CD14-positive monocyte (primary cell): Measurements from ENCODE around the gene ZNF174. TPM values are rescaled to one million over a fixed set of nuclear protein-coding genes. Genes with fewer than 3 reads are reported as not detected.

Source experiments
- DNase-seq, 3 donors: peaks; one replicate each; pipeline ENCODE4 v3.0.0-alpha.2; 2011 to 2022
- H2AFZ ChIP-seq: 2 replicates; pipeline ENCODE4 v1.6.0; 2012; ENCODE audit warnings: mild to moderate bottlenecking, low read depth, low read length, inconsistent platforms; ENCODE audit not compliant: insufficient read depth, poor library complexity, severe bottlenecking
- H3K27ac ChIP-seq, 2 donors: 1 replicate in 1 of 2; 2 replicates in 1 of 2; pipeline ENCODE4 v1.5.1; 2012 to 2013; ENCODE audit warnings: low read length in 2 of 2, control low read depth in 1 of 2, inconsistent platforms in 1 of 2, low read depth in 1 of 2, mild to moderate bottlenecking in 1 of 2
- H3K27me3 ChIP-seq, 2 donors: one replicate each; pipeline versions ENCODE4 v1.6.0 to v1.6.1; 2011 to 2013; ENCODE audit warnings: low read length in 2 of 2; ENCODE audit not compliant: control insufficient read depth in 2 of 2, insufficient read depth in 2 of 2
- H3K36me3 ChIP-seq, 2 donors: replicated peaks in 1 of 2; 1 replicate in 1 of 2; 2 replicates in 1 of 2; pipeline versions ENCODE4 v1.5.1 to v1.6.1; 2012 to 2013; ENCODE audit warnings: low read length in 2 of 2, control low read depth in 1 of 2, inconsistent platforms in 1 of 2, mild to moderate bottlenecking in 1 of 2; ENCODE audit not compliant: insufficient read depth in 2 of 2, control insufficient read depth in 1 of 2
- H3K4me1 ChIP-seq, 2 donors: 1 replicate in 1 of 2; 2 replicates in 1 of 2; pipeline versions ENCODE4 v1.5.1 to v1.6.1; 2012 to 2013; ENCODE audit warnings: low read length in 2 of 2, control low read depth in 1 of 2, inconsistent platforms in 1 of 2, mild to moderate bottlenecking in 1 of 2, moderate library complexity in 1 of 2; ENCODE audit not compliant: insufficient read depth in 2 of 2, control insufficient read depth in 1 of 2
- H3K4me2 ChIP-seq: replicated peaks from 2 replicates; pipeline ENCODE3; 2012; ENCODE audit warnings: low read length, moderate library complexity, mild to moderate bottlenecking; ENCODE audit not compliant: poor library complexity, severe bottlenecking; ENCODE audit errors: extremely low read depth
- H3K4me3 ChIP-seq, 3 experiments: fragments of 200-600 bp in 1 of 3; sonication (generic) in 1 of 3; replicated peaks in 1 of 3; 1 replicate in 2 of 3; 2 replicates in 1 of 3; pipeline ENCODE4 v1.5.1; 2011 to 2013; ENCODE audit warnings: low read length in 3 of 3, mild to moderate bottlenecking in 3 of 3, control low read depth in 2 of 3, low read depth in 2 of 3, inconsistent platforms in 1 of 3, moderate library complexity in 1 of 3
- H3K79me2 ChIP-seq: 2 replicates; pipeline ENCODE4 v1.6.0; 2012; ENCODE audit warnings: mild to moderate bottlenecking, control low read depth, inconsistent platforms, low read length, moderate library complexity; ENCODE audit not compliant: insufficient read depth
- H3K9ac ChIP-seq: 2 replicates; pipeline ENCODE4 v1.6.0; 2017; ENCODE audit warnings: low read length, mild to moderate bottlenecking; ENCODE audit not compliant: insufficient read depth, poor library complexity, severe bottlenecking
- H3K9me3 ChIP-seq, 2 donors: replicated peaks in 1 of 2; 1 replicate in 1 of 2; 2 replicates in 1 of 2; pipeline versions ENCODE4 v1.5.1 to v1.6.1; 2012 to 2013; ENCODE audit warnings: low read length in 2 of 2, control low read depth in 1 of 2; ENCODE audit not compliant: control insufficient read depth in 1 of 2, insufficient read depth in 1 of 2
- H4K20me1 ChIP-seq: 2 replicates; pipeline ENCODE4 v1.6.0; 2012; ENCODE audit warnings: mild to moderate bottlenecking, low read length, control low read depth, moderate library complexity; ENCODE audit not compliant: insufficient read depth
- H3K27ac Mint-ChIP-seq, 7 donors: one replicate each; pipeline ENCODE4 v1.8.0; 2020; ENCODE audit warnings: mild to moderate bottlenecking in 7 of 7, mixed read lengths in 7 of 7, moderate library complexity in 6 of 7, inconsistent platforms in 2 of 7
- H3K27me3 Mint-ChIP-seq, 3 donors: one replicate each; pipeline ENCODE4 v1.8.0; 2021 to 2022; ENCODE audit warnings: low read depth in 3 of 3, mild to moderate bottlenecking in 3 of 3, mixed read lengths in 3 of 3, moderate library complexity in 3 of 3, inconsistent platforms in 1 of 3
- H3K36me3 Mint-ChIP-seq, 2 donors: one replicate each; pipeline ENCODE4 v1.8.0; 2020; ENCODE audit warnings: mixed read lengths in 2 of 2, inconsistent platforms in 1 of 2, mild to moderate bottlenecking in 1 of 2
- H3K4me1 Mint-ChIP-seq: one replicate; pipeline ENCODE4 v1.8.0; 2020; ENCODE audit warnings: mild to moderate bottlenecking, mixed read lengths
- H3K4me3 Mint-ChIP-seq, 2 donors: one replicate each; pipeline ENCODE4 v1.8.0; 2020; ENCODE audit warnings: mild to moderate bottlenecking in 2 of 2, mixed read lengths in 2 of 2, moderate library complexity in 1 of 2
- H3K9me3 Mint-ChIP-seq, 7 donors: one replicate each; pipeline ENCODE4 v1.8.0; 2020 to 2022; ENCODE audit warnings: mixed read lengths in 7 of 7, mild to moderate bottlenecking in 6 of 7, moderate library complexity in 6 of 7, inconsistent platforms in 2 of 7
- CTCF ChIP-seq: fragments of 200-600 bp; IDR thresholded peaks from one replicate; pipeline ENCODE4 v1.8.0; 2022; ENCODE audit warnings: antibody characterized with exemption, mild to moderate bottlenecking
- WGBS: methylation state at CpG from one replicate; pipeline ENCODE4 v1.1.5; 2013; ENCODE audit warnings: missing lambda C conversion rate; ENCODE audit not compliant: insufficient coverage; 5-methylcytosine and 5-hydroxymethylcytosine counted together
- intact Hi-C, 2 donors: fragments of 100-400 bp; cut with micrococcal nuclease; formaldehyde crosslinking; loops; one replicate each; pipeline versions ENCODE4 v1.15.0 to v1.15.1; 2023
- polyA plus RNA-seq, 3 donors: library from polyadenylated mRNA; depleted of rRNA in 1 of 3; unstranded in 2 of 3; stranded (reverse) in 1 of 3; fragments of 300-500 nt in 2 of 3; fragments of >200 nt in 1 of 3; fragmentation: Illumina TruSeq in 2 of 3; gene quantifications; 1 replicate in 2 of 3; 2 replicates in 1 of 3; pipeline ENCODE4 v1.2.3, GENCODE V29; 2012 to 2021

Gene ZNF174
- polyA plus RNA-seq, 3 donors = 2.5 to 5.6 (median 4.9) TPM

- H3K9ac ChIP-seq = peak overlapping the region; percentile 90
- Mint-ChIP-seq H3K4me1 (peaks cover 57% of the 10 kb centered on the region), H3K27me3 (peaks cover 0 to 3% (median 2%) of the 10 kb centered on the region in 3 donors), H3K27ac (peak overlapping the region; percentile 23 to 89 (median 80)), H3K36me3 (peaks cover 3 to 6% of the 10 kb centered on the region in 2 donors), H3K9me3 (peaks cover 0 to 2% (median 0%) of the 10 kb centered on the region in 7 donors), H3K4me3 (peak overlapping the region; percentile 76 to 90)
- H3K9me3 ChIP-seq = no peaks in the 10 kb centered on the region
- H3K4me3 ChIP-seq = peak overlapping the region; percentile 63 to 89 (median 71)
- H4K20me1 ChIP-seq = peaks cover 43% of the 10 kb centered on the region
- no peaks in the 10 kb centered on the region for H3K27me3 ChIP-seq
- peak; percentile 87 to 92 (median 91) for DNase-seq
- peak; percentile 56 for TF ChIP-seq CTCF
- H3K36me3 ChIP-seq = no peaks in the 10 kb centered on the region
- H3K27ac ChIP-seq = peak overlapping the region; percentile 66 to 93
- peaks cover 37 to 54% of the 10 kb centered on the region in 2 donors for H3K4me1 ChIP-seq
- peak overlapping the region; percentile 94 for H3K4me2 ChIP-seq
- intact Hi-C loops = loop anchor here (2.0 to 10.0 kb wide), 5 partner anchors 57 to 303 kb away; partner anchors contain the start of genes ZNF174 (in 2 of the 2), ZSCAN32 (in 2 of the 2) and ZNF263 (in 1 of the 2)
- WGBS = under 1% methylated on average over 81 of the region's 83 CpGs
- peaks cover 54% of the 10 kb centered on the region for H3K79me2 ChIP-seq
- peak overlapping the region; percentile 100 for H2AFZ ChIP-seq
Observed at GRCh38 chr16:3457434-3458252, 56.6 kb downstream of the ZNF174 start.

DNA sequence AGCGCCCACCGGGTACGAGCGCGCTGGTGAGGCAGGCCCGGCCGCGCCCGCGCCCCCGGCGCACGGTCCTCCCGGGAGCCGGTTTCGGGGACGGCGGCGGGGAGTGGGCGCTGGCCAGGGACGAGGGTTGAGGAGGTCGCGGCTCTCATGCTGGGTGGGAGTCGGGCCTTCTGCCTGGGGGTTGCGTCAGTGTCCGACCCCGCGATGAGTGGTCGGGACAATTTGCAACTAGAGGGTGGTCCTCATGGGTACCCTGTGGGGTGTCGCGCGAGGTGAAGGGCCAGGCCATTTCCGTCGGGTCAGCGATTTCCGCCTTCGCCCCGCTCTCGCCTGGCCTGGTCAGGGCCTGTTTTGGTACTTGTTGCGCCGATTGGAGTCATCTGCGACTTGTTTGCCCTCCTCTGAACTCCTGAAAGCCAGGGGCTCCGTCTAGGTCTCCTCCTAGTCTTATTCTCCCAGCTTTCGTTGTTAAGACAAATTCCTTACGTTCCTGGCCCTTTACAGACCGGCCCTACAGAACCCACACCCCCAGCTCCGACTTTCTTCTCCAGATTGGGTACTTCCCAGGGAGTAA, 57.4 kb downstream of the ZNF174 start:
- no peaks in the 10 kb centered on the region for H3K9me3 ChIP-seq
- no peaks in the 10 kb centered on the region for H3K36me3 ChIP-seq
- H3K27ac Mint-ChIP-seq = peak overlapping the region; percentile 83 to 94 (median 91)
- intact Hi-C loops = loop anchor here (2.0 to 10.0 kb wide), 5 partner anchors 58 to 304 kb away; partner anchors contain the start of genes ZNF174 (in 1 of the 2), ZNF263 (in 1 of the 2) and ZSCAN32 (in 1 of the 2)
- peaks cover 61% of the 10 kb centered on the region for H3K79me2 ChIP-seq
- H3K27me3 ChIP-seq = no peaks in the 10 kb centered on the region
- H4K20me1 ChIP-seq = peaks cover 50% of the 10 kb centered on the region
- DNase-seq = peak in 1 of 3 donors; percentile 26
- peak overlapping the region; percentile 45 to 93 for H3K27ac ChIP-seq
- H2AFZ ChIP-seq = peak overlapping the region; percentile 100
- peaks cover 37 to 54% of the 10 kb centered on the region in 2 donors for H3K4me1 ChIP-seq
- under 1% methylated on average over 42 of the region's 47 CpGs for WGBS
- H3K4me2 ChIP-seq = peak overlapping the region; percentile 94
- H3K4me3 ChIP-seq = peak overlapping the region; percentile 63 to 89 (median 71)
- H3K9ac ChIP-seq = peak overlapping the region; percentile 90
- H3K4me1 Mint-ChIP-seq = peaks cover 59% of the 10 kb centered on the region
- peaks cover 3 to 6% of the 10 kb centered on the region in 2 donors for H3K36me3 Mint-ChIP-seq
- peaks cover 0 to 3% (median 2%) of the 10 kb centered on the region in 3 donors for H3K27me3 Mint-ChIP-seq
- H3K4me3 Mint-ChIP-seq = peak overlapping the region; percentile 89 to 94
- no peak for TF ChIP-seq CTCF
- H3K9me3 Mint-ChIP-seq = peaks cover 0 to 2% (median 0%) of the 10 kb centered on the region in 7 donors
